ENCODE data around the gene SCN2B. TPM values are rescaled to one million over a fixed set of nuclear protein-coding genes. Genes with fewer than 3 reads are reported as not detected.

SCN2B gene
- total and polyA plus RNA-seq, 2 of the 13 experiments (the other 11 are each of a cell fraction or from before 2014, with no cell fraction given), result 0.01 to 0.02 TPM

- TF ChIP-seq ZFP91 (CRISPR knock-in tag; IDR thresholded peaks at IDR 0.05; ENCODE audit: borderline replicate concordance) (peak; percentile 79), ARID5B (CRISPR knock-in tag; IDR thresholded peaks at IDR 0.05) (peak; percentile 96), TCF7 (IDR thresholded peaks at IDR 0.05; ENCODE audit: low read depth) (peak; percentile 88), AKAP8 (CRISPR knock-in tag; IDR thresholded peaks at IDR 0.05) (peak; percentile 31; the same call in 1 of the 2 replicates), ZNF740 (CRISPR knock-in tag; IDR thresholded peaks at IDR 0.05) (no peak), MLX (CRISPR knock-in tag; IDR thresholded peaks at IDR 0.05) (peak; percentile 83), ZMYM2 (CRISPR knock-in tag; IDR thresholded peaks at IDR 0.05) (0 out of 2 replicates have a peak, but pooled peaks have one; percentile 18), DZIP1 (CRISPR knock-in tag; IDR thresholded peaks at IDR 0.05) (no peak), ZNF547 (CRISPR knock-in tag; IDR thresholded peaks at IDR 0.05) (0 out of 2 replicates have a peak, but pooled peaks have one; percentile 17), LCORL (IDR thresholded peaks at IDR 0.05) (no peak), LCORL (CRISPR knock-in tag; IDR thresholded peaks at IDR 0.05) (peak; percentile 88), TARDBP (CRISPR knock-in tag; IDR thresholded peaks at IDR 0.05) (peak; percentile 62), FOXA3 (CRISPR knock-in tag; IDR thresholded peaks at IDR 0.05) (peak; percentile 81), RBM22 (optimal IDR thresholded peaks at IDR 0.05; ENCODE audit: low read length) (no peak), HOMEZ (CRISPR knock-in tag; IDR thresholded peaks at IDR 0.05; ENCODE audit: low read depth) (peak; percentile 92), ZNF263 (CRISPR knock-in tag; IDR thresholded peaks at IDR 0.05) (no peak), DPF2 (CRISPR knock-in tag; IDR thresholded peaks at IDR 0.05; ENCODE audit: borderline replicate concordance, low read depth) (peak; percentile 61; the same call in 1 of the 2 replicates), ZNF792 (CRISPR knock-in tag; IDR thresholded peaks at IDR 0.05) (peak; percentile 98)
These were observed 18.6 kb upstream of the SCN2B start (continued) for GRCh38 chr11:118194835-118195627.
